Amniotic stem cell (primary cell): ENCODE measurements around the gene NAV1.
"Not testable (repeated sequence)": the region's sequence is repeated elsewhere in the genome, so short reads cannot be mapped to it uniquely, and the experiment has no call there.

Experiments used
- DNase-seq: peaks from one replicate; lab custom pipeline; 2025; lab: John Stamatoyannopoulos, UW

NAV1 gene

GRCh38 chr1:201565024-201565730, 26.2 kb downstream of the NAV1 start:
- no peak for DNase-seq

GRCh38 chr1:201565771-201566528, 27.0 kb downstream of the NAV1 start:
- DNase-seq = no peak

GRCh38 chr1:201566529-201566823, 27.5 kb downstream of the NAV1 start:
- DNase-seq = no peak

- no peak for DNase-seq
Observed at GRCh38 chr1:201566933-201567801, 28.2 kb downstream of the NAV1 start.

- DNase-seq = no peak
Observed at GRCh38 chr1:201568265-201568664, 29.3 kb downstream of the NAV1 start.

- no peak for DNase-seq
Observed at GRCh38 chr1:201568859-201569294, 29.9 kb downstream of the NAV1 start.

GRCh38 chr1:201570181-201570885, 31.4 kb downstream of the NAV1 start:
- no peak for DNase-seq

- no peak for DNase-seq
Observed at GRCh38 chr1:201570886-201571624, 32.1 kb downstream of the NAV1 start.

- no peak for DNase-seq
Observed at GRCh38 chr1:201573030-201573429, 34.1 kb downstream of the NAV1 start.

GRCh38 chr1:201573923-201574322, 35.0 kb downstream of the NAV1 start:
- no peak for DNase-seq

GRCh38 chr1:201575912-201576311, 37.0 kb downstream of the NAV1 start:
- no peak for DNase-seq

- no peak for DNase-seq
Observed at GRCh38 chr1:201576914-201577313, 38.0 kb downstream of the NAV1 start.

GRCh38 chr1:201578008-201578888, 39.3 kb downstream of the NAV1 start:
- no peak for DNase-seq

GRCh38 chr1:201581371-201581770, 42.4 kb downstream of the NAV1 start:
- not testable (repeated sequence) for DNase-seq

GRCh38 chr1:201582705-201583442, 43.9 kb downstream of the NAV1 start:
- DNase-seq = no peak

GRCh38 chr1:201583663-201584062, 44.7 kb downstream of the NAV1 start:
- no peak for DNase-seq

- DNase-seq = no peak
Observed at GRCh38 chr1:201584471-201585092, 45.7 kb downstream of the NAV1 start.

- no peak for DNase-seq
Observed at GRCh38 chr1:201585093-201585483, 46.2 kb downstream of the NAV1 start.

GRCh38 chr1:201585901-201586300, 47.0 kb downstream of the NAV1 start:
- DNase-seq = no peak
